Measurements from ENCODE around the gene NHLRC2.
"Not testable (repeated sequence)": the region's sequence is repeated elsewhere in the genome, so short reads cannot be mapped to it uniquely, and the experiment has no call there.

NHLRC2 gene

GRCh38 chr10:113943196-113943595 is 88.7 kb downstream of the NHLRC2 start:
- not testable (repeated sequence) for DNase-seq

GRCh38 chr10:113945075-113945686 is 90.7 kb downstream of the NHLRC2 start:
- peak; percentile 84 for DNase-seq

GRCh38 chr10:113945687-113946085 is 91.2 kb downstream of the NHLRC2 start:
- no peak for DNase-seq

GRCh38 chr10:113947184-113948041 is 93.0 kb downstream of the NHLRC2 start:
- DNase-seq, result peak; percentile 24

GRCh38 chr10:113948048-113948447 is 93.6 kb downstream of the NHLRC2 start:
- no peak for DNase-seq

- no peak for DNase-seq
These were observed 95.8 kb downstream of the NHLRC2 start for GRCh38 chr10:113950268-113950667.

DNA sequence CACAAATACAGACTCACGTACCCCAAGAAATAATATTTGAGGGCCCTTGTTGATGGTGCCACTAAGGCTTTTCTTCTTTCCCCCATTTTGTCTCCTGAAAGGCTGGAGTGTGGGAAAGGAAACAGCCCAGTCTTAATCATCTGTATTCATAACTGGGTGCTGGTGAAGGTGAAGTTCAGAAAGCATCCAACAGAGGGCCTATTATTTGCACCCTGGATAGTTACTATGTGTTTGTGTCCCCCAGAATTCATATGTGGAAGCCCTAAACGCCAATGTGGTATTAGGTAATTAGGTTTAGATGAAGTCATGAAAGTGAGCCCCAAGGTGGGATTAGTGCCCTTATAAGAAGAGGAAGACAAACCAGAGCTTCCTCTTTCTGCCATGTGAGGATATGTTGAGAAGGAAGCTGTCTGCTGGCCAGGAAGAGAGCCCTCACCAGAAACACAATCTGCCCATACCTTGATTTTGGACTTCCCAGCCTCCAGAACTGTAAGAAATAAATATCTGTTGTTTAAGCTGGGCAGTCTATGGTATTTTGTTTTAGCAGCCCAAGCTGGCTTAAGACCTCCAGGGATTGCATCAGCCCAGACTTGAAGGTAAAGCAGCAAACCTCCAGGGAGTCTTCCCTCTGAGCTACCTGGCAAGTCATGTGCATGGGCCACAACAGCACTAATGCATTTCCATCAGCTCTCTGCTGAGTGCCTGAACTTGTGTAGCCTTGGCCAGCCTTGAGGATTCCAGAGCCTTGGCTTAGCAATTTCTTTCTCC is 99.2 kb downstream of the NHLRC2 start:
- no peak for DNase-seq

GRCh38 chr10:113954409-113954808 is 99.9 kb downstream of the NHLRC2 start:
- no peak for DNase-seq

- peak; percentile 92 for DNase-seq
These were observed 102.6 kb downstream of the NHLRC2 start for GRCh38 chr10:113957013-113957412.

DNA sequence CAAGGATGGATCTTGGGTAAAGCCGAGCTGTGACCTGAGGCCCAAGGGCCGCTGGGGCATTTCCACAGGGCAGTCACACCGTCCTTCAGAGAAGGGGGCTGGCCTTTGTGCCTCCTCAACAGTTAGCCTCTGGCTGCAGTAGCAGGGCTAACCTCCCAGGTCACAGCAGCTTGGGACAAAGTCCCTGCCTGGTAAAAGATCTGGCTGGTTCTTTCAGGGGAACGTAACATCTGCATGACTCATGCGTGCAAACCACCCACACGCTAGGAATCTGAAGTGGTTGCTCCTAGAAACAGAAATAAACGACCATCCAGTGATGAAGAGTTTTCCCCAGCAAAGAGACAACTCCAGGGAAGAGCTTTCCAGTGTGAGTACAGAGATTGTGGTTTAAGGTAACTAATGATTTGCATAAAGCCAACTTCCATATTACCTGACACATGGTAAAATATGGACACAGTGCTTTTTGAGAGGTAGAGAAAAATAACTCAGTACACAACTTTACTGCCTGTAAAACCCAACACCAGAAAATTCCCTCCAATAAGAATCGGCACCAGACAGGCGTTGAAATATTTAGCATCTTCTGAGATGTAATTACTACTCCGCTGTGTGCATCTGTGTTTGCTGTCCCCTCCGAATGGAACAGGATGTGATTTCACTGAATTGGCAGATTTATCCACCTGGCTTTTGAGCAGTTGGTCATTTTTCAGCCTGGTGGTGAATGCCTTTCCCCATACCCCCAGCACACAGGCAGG is 104.3 kb downstream of the NHLRC2 start:
- DNase-seq, result peak; percentile 95

DNA sequence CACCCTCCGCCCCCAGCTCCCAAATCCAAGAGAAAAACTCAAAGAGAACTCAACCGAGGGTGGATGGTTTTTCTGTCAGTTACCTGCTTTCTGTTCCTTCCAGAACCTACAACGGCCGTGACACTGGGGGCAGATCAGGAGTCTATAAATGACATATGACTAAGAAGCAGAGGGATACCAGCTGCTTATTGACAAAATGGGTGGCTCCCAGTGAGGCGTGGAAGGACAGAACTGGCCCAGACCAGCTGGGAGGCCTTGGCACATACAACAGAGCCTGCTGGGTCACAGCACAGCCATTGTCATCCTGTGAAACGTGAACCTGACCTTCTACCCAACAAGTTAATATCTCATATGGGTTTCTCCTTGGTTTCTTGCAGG is 104.9 kb downstream of the NHLRC2 start:
- peak; percentile 11 for DNase-seq

- peak; percentile 23 for DNase-seq
These were observed 106.2 kb downstream of the NHLRC2 start for GRCh38 chr10:113960617-113961181.

DNA sequence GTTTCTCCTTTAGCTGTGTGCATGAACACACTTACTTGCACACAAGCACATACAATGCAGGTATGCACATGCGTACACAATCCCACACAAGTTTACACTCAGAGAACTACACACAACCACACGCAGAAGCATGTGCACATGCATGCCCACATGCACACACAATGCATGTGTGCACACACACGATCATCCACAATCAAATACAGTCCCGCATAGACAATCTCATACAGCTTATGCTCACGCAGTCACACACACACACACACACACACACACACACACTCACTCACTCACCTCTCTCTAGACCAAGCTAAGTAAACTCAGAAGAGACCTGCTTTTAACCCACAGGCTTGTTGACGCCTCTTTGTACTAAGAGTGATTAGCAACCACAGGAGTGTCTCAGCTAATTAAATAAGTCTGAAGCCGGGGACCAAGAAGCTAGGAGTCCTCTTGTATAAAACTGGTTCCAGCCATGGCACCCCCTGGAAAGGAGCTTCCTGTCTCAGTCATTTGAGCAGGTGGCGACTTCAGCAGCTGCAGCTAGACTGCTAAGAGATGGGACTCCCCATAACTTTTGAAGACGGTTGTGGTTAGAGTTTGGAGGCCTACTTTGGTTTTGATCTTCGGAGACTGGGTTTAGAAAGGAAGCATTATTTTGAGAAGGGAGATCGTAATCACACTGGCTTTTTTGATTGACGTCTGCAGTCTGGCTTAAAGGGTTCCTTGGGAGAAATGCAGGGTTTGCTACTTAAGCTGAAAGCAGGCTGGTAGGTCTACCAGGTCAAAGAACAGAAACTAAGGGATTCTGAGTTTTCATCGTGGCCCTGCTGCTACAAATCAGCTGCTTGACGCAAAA is 106.9 kb downstream of the NHLRC2 start:
- no peak for DNase-seq

GRCh38 chr10:113965077-113965476 is 110.6 kb downstream of the NHLRC2 start:
- no peak for DNase-seq

GRCh38 chr10:113965683-113966082 is 111.2 kb downstream of the NHLRC2 start:
- DNase-seq, result no peak
